ENCODE measurements around the gene FGFBP3.

DNA sequence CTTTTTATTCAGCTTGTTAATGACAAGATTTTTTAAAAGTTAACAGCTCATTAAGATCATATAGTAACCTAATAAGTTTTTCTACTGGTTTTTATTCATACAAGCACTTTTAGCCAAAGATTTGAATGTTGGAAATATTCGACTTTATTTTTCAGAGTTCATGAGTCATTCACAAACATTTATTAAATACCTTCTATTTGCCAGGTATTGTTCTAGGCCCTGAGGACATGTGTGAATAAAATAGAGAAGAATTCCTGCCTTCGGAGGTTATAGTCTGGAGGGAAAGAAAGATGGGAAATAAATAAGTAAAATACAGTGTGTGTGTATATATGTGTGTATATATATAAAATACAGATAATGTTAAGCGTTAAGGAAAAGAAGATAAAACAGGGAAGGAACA is 45.8 kb upstream of the FGFBP3 start:
- TF ChIP-seq, protein P1, sequence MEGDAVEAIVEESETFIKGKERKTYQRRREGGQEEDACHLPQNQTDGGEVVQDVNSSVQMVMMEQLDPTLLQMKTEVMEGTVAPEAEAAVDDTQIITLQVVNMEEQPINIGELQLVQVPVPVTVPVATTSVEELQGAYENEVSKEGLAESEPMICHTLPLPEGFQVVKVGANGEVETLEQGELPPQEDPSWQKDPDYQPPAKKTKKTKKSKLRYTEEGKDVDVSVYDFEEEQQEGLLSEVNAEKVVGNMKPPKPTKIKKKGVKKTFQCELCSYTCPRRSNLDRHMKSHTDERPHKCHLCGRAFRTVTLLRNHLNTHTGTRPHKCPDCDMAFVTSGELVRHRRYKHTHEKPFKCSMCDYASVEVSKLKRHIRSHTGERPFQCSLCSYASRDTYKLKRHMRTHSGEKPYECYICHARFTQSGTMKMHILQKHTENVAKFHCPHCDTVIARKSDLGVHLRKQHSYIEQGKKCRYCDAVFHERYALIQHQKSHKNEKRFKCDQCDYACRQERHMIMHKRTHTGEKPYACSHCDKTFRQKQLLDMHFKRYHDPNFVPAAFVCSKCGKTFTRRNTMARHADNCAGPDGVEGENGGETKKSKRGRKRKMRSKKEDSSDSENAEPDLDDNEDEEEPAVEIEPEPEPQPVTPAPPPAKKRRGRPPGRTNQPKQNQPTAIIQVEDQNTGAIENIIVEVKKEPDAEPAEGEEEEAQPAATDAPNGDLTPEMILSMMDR (IDR thresholded peaks at IDR 0.05), result no peak
- TF ChIP-seq POLR2A (IDR thresholded peaks at IDR 0.05), result no peak
